GM18517 (cell line): ENCODE measurements around the gene SLC35B2.

Experiments
- ATAC-seq: cut with Tn5 transposase; IDR thresholded peaks from one replicate; pipeline ENCODE4 v1.9.1; 2021; ENCODE audit warnings: mild to moderate bottlenecking, moderate library complexity; ENCODE audit not compliant: unreplicated experiment

Gene SLC35B2

GRCh38 chr6:44224029-44224964, 33.0 kb downstream of the SLC35B2 start:
- ATAC-seq = peak; percentile 6

- peak; percentile 44 for ATAC-seq
These were observed 33.9 kb downstream of the SLC35B2 start, which contains the start of gene SLC29A1 for GRCh38 chr6:44223319-44224028. Gene SLC29A1 (plus strand): TSS chr6:44223595. CDS start chr6:44227314, 3,719 bp downstream.

- no peak for ATAC-seq
These were observed 34.6 kb downstream of the SLC35B2 start for GRCh38 chr6:44222486-44223318.

- ATAC-seq = no peak
These were observed 35.4 kb downstream of the SLC35B2 start for GRCh38 chr6:44221961-44222335.

GRCh38 chr6:44221291-44221960, 35.9 kb downstream of the SLC35B2 start:
- peak; percentile 58 for ATAC-seq

- no peak for ATAC-seq
These were observed 36.4 kb downstream of the SLC35B2 start for GRCh38 chr6:44220913-44221290.

- ATAC-seq = no peak
These were observed 37.2 kb downstream of the SLC35B2 start for GRCh38 chr6:44219815-44220784.

- peak; percentile 38 for ATAC-seq
These were observed 38.1 kb downstream of the SLC35B2 start for GRCh38 chr6:44219053-44219814.

- no peak for ATAC-seq
These were observed 39.8 kb downstream of the SLC35B2 start for GRCh38 chr6:44217332-44218143.

GRCh38 chr6:44216677-44217331, 40.5 kb downstream of the SLC35B2 start, which contains the start of gene MYMX:
Gene MYMX (plus strand): TSS chr6:44216926. CDS start chr6:44217472, 546 bp downstream.
- no peak for ATAC-seq

- no peak for ATAC-seq
These were observed 43.0 kb downstream of the SLC35B2 start for GRCh38 chr6:44214307-44214706.

- no peak for ATAC-seq
These were observed 46.0 kb downstream of the SLC35B2 start for GRCh38 chr6:44211284-44211683.

- ATAC-seq = no peak
These were observed 49.4 kb downstream of the SLC35B2 start for GRCh38 chr6:44207966-44208365.
